Tibial nerve (tissue), 4 donors: ENCODE measurements around the gene RAB34. TPM values are rescaled to one million over a fixed set of nuclear protein-coding genes. Genes with fewer than 3 reads are reported as not detected.
"Not testable (repeated sequence)": the region's sequence is repeated elsewhere in the genome, so short reads cannot be mapped to it uniquely, and the experiment has no call there.

Experiments used
- DNase-seq, 2 donors: peaks; one replicate each; pipeline ENCODE4 v3.0.0-alpha.2; 2019; ENCODE audit warnings: low spot score in 2 of 2
- H3K27ac ChIP-seq, 4 donors: fragments of 200-600 bp; sonication (generic) in 3 of 4; one replicate each; pipeline ENCODE4 v1.5.1; 2017 to 2019; ENCODE audit warnings: mild to moderate bottlenecking in 1 of 4
- H3K27me3 ChIP-seq, 2 donors: fragments of 200-600 bp; sonication (generic) in 1 of 2; one replicate each; pipeline versions ENCODE4 v1.5.1 to v1.6.0; 2017 to 2019
- H3K36me3 ChIP-seq, 3 donors: fragments of 200-600 bp; sonication (generic); one replicate each; pipeline ENCODE4 v1.5.1; 2018 to 2019
- H3K4me1 ChIP-seq, 4 donors: fragments of 200-600 bp; sonication (generic) in 3 of 4; one replicate each; pipeline ENCODE4 v1.5.1; 2017 to 2019
- H3K4me3 ChIP-seq, 4 donors: fragments of 200-600 bp; sonication (generic) in 3 of 4; one replicate each; pipeline ENCODE4 v1.5.1; 2017 to 2019; ENCODE audit warnings: mild to moderate bottlenecking in 1 of 4, moderate library complexity in 1 of 4
- H3K9me3 ChIP-seq, 4 donors: fragments of 200-600 bp; sonication (generic) in 3 of 4; one replicate each; pipeline ENCODE4 v1.5.1; 2017 to 2019
- CTCF ChIP-seq, 5 experiments: fragments of 200-600 bp in 3 of 5; fragments of 450-650 bp in 2 of 5; sonication (generic) in 3 of 5; IDR thresholded peaks; one replicate each; pipeline ENCODE4 v1.5.1; 2016 to 2019; ENCODE audit warnings: antibody characterized with exemption in 5 of 5, mild to moderate bottlenecking in 3 of 5, moderate library complexity in 2 of 5
- EP300 ChIP-seq, 2 donors: sonication (generic); formaldehyde crosslinking; IDR thresholded peaks; one replicate each; pipeline ENCODE4 v1.6.1; 2017; ENCODE audit warnings: antibody characterized with exemption in 2 of 2, mild to moderate bottlenecking in 1 of 2
- POLR2A ChIP-seq, 2 donors: fragments of 450-650 bp; IDR thresholded peaks; one replicate each; pipeline ENCODE4 v1.6.1; 2017; ENCODE audit warnings: antibody characterized with exemption in 2 of 2, mild to moderate bottlenecking in 2 of 2, moderate library complexity in 2 of 2
- WGBS, 2 donors: methylation state at CpG; one replicate each; pipeline ENCODE4 v1.1.5; 2018; 5-methylcytosine and 5-hydroxymethylcytosine counted together
- total RNA-seq, 4 donors: library from RNA; depleted of rRNA; stranded (reverse); fragments of >200 nt; gene quantifications; one replicate each; pipeline ENCODE4 v1.1.0, GENCODE V29; 2016

Gene RAB34
- total RNA-seq, 4 donors from 2014 or later, result 189 to 298 (median 196) TPM

GRCh38 chr17:28722417-28723158 is 4.9 kb upstream of the RAB34 start:
- H3K9me3 ChIP-seq, result no peaks in the 10 kb centered on the region
- peaks cover 0 to 75% (median 50%) of the 10 kb centered on the region in 4 donors for H3K4me1 ChIP-seq
- no peaks in the 10 kb centered on the region for H3K27me3 ChIP-seq
- WGBS, 2 donors, result 66 to 73% methylated on average over 7 of the region's 7 CpGs
- TF ChIP-seq EP300 (IDR thresholded peaks at IDR 0.05) (no peak), POLR2A (IDR thresholded peaks at IDR 0.05) (no peak), CTCF (IDR thresholded peaks at IDR 0.05) (no peak)
- H3K4me3 ChIP-seq, result no peak overlapping the region
- peak overlapping the region in 1 of 4 donors; percentile 13 for H3K27ac ChIP-seq
- no peak for DNase-seq
- H3K36me3 ChIP-seq, result peaks cover 6 to 41% (median 19%) of the 10 kb centered on the region in 3 donors

GRCh38 chr17:28720997-28721329 is 3.3 kb upstream of the RAB34 start:
- Histone ChIP-seq H3K27ac (peak overlapping the region in 3 of 4 donors; percentile 92 to 99 (median 99)), H3K36me3 (peaks cover 6 to 41% (median 19%) of the 10 kb centered on the region in 3 donors), H3K4me1 (peaks cover 0 to 85% (median 53%) of the 10 kb centered on the region in 4 donors), H3K4me3 (peak overlapping the region; percentile 76 to 87 (median 82))
- H3K9me3 ChIP-seq, DNase-seq, H3K27me3 ChIP-seq: not testable (repeated sequence)
- 30 to 32% methylated on average over 19 of the region's 19 CpGs for whole genome bisulfite sequencing, 2 donors

- Histone ChIP-seq H3K4me3 (peak overlapping the region; percentile 76 to 87 (median 82)), H3K36me3 (peaks cover 6 to 46% (median 19%) of the 10 kb centered on the region in 3 donors), H3K9me3 (no peaks in the 10 kb centered on the region), H3K27me3 (no peaks in the 10 kb centered on the region), H3K27ac (peak overlapping the region; percentile 83 to 99 (median 96)), H3K4me1 (peaks cover 0 to 83% (median 49%) of the 10 kb centered on the region in 4 donors)
- no peak for TF ChIP-seq CTCF (IDR thresholded peaks at IDR 0.05)
- no peak for TF ChIP-seq EP300 (IDR thresholded peaks at IDR 0.05)
- no peak for TF ChIP-seq POLR2A (IDR thresholded peaks at IDR 0.05)
- 2 to 5% methylated on average over 30 of the region's 30 CpGs for WGBS, 2 donors
- no peak for DNase-seq
Measured at GRCh38 chr17:28720247-28720996, 2.8 kb upstream of the RAB34 start.

- DNase-seq, result peak in 1 of 2 donors; percentile 21
- no peaks in the 10 kb centered on the region for H3K27me3 ChIP-seq
- peaks cover 11 to 51% (median 17%) of the 10 kb centered on the region in 3 donors for H3K36me3 ChIP-seq
- WGBS, 2 donors, result 29 to 33% methylated on average over 18 of the region's 18 CpGs
- H3K4me1 ChIP-seq, result peaks cover 0 to 75% (median 44%) of the 10 kb centered on the region in 4 donors
- peak overlapping the region; percentile 76 to 87 (median 82) for H3K4me3 ChIP-seq
- TF ChIP-seq POLR2A (IDR thresholded peaks at IDR 0.05) (peak in 1 of 2 donors; percentile 7), EP300 (IDR thresholded peaks at IDR 0.05) (no peak), CTCF (IDR thresholded peaks at IDR 0.05) (peak in 1 of 5 experiments; percentile 4)
- H3K9me3 ChIP-seq, result no peaks in the 10 kb centered on the region
- H3K27ac ChIP-seq, result peak overlapping the region; percentile 83 to 99 (median 96)
Measured at GRCh38 chr17:28719021-28719433, 1.4 kb upstream of the RAB34 start.

GRCh38 chr17:28718333-28719020 is 809 bp upstream of the RAB34 start:
- no peak for DNase-seq
- peak overlapping the region; percentile 58 to 88 (median 72) for H3K4me3 ChIP-seq
- TF ChIP-seq CTCF (IDR thresholded peaks at IDR 0.05) (no peak), EP300 (IDR thresholded peaks at IDR 0.05) (no peak), POLR2A (IDR thresholded peaks at IDR 0.05) (no peak)
- H3K27me3 ChIP-seq, result no peaks in the 10 kb centered on the region
- peaks cover 0 to 74% (median 44%) of the 10 kb centered on the region in 4 donors for H3K4me1 ChIP-seq
- WGBS, 2 donors, result 24 to 32% methylated on average over 18 of the region's 18 CpGs
- H3K9me3 ChIP-seq, result no peaks in the 10 kb centered on the region
- H3K36me3 ChIP-seq, result peaks cover 11 to 51% (median 11%) of the 10 kb centered on the region in 3 donors
- peak overlapping the region; percentile 83 to 99 (median 96) for H3K27ac ChIP-seq
